GM12874 (cell line): ENCODE data around the gene CXCR5.

Source experiments
- TF ChIP-seq, protein P1 (sequence below): IDR thresholded peaks from 2 replicates; pipeline ENCODE4 v1.5.1; 2011; ENCODE audit warnings: low read depth, mild to moderate bottlenecking, control low read depth, low read length, moderate library complexity; ENCODE audit not compliant: insufficient read depth

Gene CXCR5

GRCh38 chr11:118859973-118860372 is 23.7 kb upstream of the CXCR5 start:
- TF ChIP-seq, protein P1, sequence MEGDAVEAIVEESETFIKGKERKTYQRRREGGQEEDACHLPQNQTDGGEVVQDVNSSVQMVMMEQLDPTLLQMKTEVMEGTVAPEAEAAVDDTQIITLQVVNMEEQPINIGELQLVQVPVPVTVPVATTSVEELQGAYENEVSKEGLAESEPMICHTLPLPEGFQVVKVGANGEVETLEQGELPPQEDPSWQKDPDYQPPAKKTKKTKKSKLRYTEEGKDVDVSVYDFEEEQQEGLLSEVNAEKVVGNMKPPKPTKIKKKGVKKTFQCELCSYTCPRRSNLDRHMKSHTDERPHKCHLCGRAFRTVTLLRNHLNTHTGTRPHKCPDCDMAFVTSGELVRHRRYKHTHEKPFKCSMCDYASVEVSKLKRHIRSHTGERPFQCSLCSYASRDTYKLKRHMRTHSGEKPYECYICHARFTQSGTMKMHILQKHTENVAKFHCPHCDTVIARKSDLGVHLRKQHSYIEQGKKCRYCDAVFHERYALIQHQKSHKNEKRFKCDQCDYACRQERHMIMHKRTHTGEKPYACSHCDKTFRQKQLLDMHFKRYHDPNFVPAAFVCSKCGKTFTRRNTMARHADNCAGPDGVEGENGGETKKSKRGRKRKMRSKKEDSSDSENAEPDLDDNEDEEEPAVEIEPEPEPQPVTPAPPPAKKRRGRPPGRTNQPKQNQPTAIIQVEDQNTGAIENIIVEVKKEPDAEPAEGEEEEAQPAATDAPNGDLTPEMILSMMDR = no peak

DNA sequence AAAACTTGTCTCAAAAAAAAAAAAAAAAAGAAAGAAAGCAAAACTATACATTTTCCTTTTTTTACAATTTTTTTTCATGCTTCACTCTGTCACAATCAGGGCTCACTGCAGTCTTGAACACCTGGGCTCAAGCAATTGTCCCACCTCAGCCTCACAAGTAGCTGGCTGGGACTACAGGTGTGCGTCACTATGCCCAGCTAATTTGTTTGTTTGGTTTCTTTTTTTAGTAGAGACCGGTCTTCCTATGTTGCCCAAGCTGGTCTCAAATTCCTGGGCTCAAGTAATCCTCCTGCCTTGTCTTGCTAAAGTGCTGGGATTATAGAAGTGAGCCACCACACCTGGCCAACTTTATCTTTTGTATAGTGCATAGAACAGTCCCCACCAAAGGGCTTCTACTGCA is 15.0 kb upstream of the CXCR5 start:
- TF ChIP-seq, protein P1 = no peak

DNA sequence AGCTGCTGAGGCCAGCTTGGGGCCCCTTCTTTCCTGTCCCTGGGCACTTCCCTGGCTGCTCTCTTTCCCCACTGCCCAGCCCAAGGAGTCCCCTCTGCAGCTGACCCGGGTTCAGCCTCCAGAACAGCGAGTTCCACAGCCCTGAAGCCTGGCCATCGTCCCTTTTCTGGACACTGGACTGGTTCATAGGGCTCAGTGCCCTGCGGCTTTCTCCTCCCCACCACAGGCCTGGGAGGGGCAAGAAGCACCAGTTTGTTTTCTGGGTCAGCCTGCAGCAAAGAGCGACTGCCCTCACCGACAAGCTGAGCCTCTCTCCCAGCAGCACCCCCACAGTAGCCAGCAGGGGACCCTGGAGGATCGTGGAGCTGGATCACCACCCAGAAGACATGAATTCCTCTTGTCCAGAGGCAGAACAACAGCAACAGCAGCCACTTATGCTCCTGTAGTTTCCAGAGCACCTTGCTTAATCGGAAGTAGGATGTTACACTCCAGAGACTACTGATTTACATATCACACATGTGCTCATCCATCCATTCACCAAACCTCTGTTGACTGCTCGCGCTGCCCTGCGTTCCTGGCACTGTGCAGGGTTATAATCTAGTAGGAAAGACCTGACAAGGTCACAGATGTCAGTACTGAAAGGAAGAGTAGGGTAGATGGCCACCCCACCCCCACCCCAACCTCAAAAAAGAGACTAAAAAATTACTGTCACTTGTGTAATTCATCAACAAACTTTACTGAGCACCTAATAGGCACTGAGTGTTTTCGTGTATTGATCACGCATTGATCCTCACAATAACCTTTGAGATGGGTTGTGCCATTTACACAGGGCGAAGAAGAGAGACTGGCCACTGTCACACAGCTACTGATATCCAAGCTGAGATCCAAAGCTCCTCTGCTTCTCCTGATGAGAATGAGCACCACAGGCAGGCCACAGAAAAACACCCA is 13.0 kb upstream of the CXCR5 start:
- TF ChIP-seq, protein P1 = no peak

DNA sequence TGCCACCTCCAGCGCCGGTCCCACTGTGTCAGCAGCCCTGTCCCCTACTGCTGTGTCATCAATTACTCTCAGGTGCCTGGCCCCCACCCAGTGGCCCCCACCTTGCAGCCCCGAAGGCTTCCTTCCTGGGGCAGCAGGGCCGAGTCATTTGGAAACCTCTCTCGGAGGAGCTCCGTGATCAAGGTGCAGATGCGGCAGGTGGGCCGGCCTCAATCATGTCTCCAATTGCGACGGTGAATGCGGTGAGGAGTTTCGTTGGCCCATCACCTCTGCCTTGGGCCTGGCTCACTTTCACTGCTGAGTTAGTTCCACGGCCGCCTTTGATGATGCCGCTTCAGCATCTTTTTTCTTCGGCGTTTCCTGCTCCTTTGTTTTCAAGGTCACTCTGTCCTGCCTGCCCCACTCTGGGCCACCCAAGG is 11.3 kb upstream of the CXCR5 start:
- TF ChIP-seq, protein P1 = no peak

GRCh38 chr11:118873804-118874203 is 9.9 kb upstream of the CXCR5 start:
- TF ChIP-seq, protein P1 = no peak

DNA sequence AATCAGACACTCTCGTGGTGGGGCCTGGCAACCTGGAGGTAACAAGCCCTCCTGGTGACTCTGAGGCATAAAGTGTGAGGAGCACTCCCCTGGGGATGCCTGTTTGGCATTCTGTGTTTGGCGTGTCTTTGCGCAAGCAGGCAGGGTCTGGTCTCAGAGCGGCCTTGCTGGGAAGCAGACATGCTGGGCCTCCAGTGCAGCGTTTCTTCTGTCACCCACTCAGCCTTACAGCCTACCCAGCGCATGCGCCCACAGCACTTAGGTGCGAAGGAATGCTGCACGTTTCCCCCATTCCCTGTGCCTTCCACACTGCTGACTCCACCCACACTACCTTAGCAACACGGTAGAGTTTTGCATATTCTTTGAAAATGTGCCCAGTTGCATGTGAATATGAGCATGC is 7.4 kb upstream of the CXCR5 start:
- TF ChIP-seq, protein P1 = no peak

DNA sequence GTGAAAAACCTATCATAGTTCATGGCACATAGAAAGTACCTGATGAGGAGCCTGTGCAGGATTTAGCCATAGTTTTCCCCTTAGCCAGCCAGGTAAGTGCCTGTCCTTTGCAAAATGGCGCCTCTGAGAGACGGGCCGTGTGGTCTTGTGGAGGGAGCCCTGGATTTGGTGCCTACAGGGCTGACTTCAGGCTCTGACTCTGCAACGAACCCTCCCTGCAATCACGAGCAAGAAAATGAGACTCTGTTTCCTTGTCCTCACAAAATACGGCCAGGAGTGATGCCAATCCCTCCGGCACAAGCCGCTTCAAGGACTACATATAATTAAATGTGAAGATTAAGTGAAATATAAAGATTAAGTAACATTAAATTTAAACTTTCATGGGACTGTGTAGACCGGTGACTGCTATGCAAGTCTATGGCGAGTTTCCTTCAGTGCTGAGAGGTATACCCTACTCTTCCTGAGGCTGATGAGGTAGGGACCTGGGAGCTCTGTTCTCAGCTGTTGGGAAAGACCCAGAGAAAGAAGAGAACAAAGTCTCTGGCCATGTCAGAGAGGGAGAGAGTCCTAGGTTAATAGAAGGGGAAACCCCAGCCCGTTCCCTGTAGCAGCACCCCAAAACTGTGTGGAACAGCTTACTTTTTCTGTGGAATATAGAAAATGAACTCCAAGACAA is 6.1 kb upstream of the CXCR5 start:
- TF ChIP-seq, protein P1 = no peak
